Right atrium auricular region (tissue), 2 donors: Measurements from ENCODE around the gene FOXL3. TPM values are rescaled to one million over a fixed set of nuclear protein-coding genes. Genes with fewer than 3 reads are reported as not detected.

Source experiments
- DNase-seq: peaks from one replicate; pipeline ENCODE4 v3.0.0-alpha.2; 2019; ENCODE audit warnings: low spot score
- H3K27ac ChIP-seq, 2 donors: fragments of 200-600 bp; sonication (generic); 1 replicate in 1 of 2; 2 replicates in 1 of 2; pipeline ENCODE4 v1.5.1; 2016 to 2019
- H3K27me3 ChIP-seq, 2 donors: fragments of 200-600 bp; sonication (generic); one replicate each; pipeline versions ENCODE4 v1.5.1 to v1.6.0; 2017 to 2019
- H3K36me3 ChIP-seq: fragments of 200-600 bp; sonication (generic); one replicate; pipeline ENCODE4 v1.5.1; 2016
- H3K4me1 ChIP-seq, 2 donors: fragments of 200-600 bp; sonication (generic); one replicate each; pipeline versions ENCODE4 v1.5.1 to v1.6.0; 2017 to 2019
- H3K4me3 ChIP-seq, 2 donors: fragments of 200-600 bp; sonication (generic); 1 replicate in 1 of 2; 2 replicates in 1 of 2; pipeline ENCODE4 v1.5.1; 2017 to 2019; ENCODE audit warnings: mild to moderate bottlenecking in 1 of 2, moderate library complexity in 1 of 2
- H3K9me3 ChIP-seq, 2 donors: fragments of 200-600 bp; sonication (generic); one replicate each; pipeline ENCODE4 v1.5.1; 2019
- total RNA-seq, 2 donors: library from RNA; depleted of rRNA; stranded (reverse); fragments of >200 nt; gene quantifications; one replicate each; pipeline ENCODE4 v1.1.0, GENCODE V29; 2016
- TF ChIP-seq, protein P1 (sequence below), 2 donors: fragments of 200-600 bp; sonication (generic); IDR thresholded peaks; one replicate each; pipeline ENCODE4 v1.5.1; 2019; ENCODE audit warnings: antibody characterized with exemption in 2 of 2

The FOXL3 gene
- total RNA-seq, 2 donors from 2014 or later = not detected

DNA sequence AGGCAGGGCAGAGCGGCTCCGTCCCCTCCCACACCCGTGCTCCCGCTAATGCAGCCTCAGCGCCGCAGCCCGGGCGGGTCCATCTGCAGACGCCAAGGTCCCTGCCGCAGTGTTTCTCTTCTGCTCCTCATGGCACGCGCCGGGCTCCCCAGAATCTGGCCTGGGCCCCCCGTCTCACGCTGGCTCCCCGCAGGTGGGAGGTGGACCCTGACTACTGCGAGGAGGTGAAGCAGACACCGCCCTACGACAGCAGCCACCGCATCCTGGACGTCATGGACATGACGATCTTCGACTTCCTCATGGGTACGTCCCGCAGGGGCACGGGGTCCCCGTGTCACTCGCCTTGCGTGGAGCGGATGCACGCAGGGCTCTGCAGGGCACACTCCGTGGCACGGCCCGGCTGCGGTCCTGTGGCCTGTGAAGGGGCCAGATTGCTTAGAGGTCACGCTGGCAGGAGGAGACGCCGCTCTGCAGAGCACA, 33.5 kb upstream of the FOXL3 start:
- H3K9me3 ChIP-seq = no peaks in the 10 kb centered on the region
- no peak overlapping the region for H3K27ac ChIP-seq
- no peaks in the 10 kb centered on the region for H3K27me3 ChIP-seq
- no peak overlapping the region for H3K4me3 ChIP-seq
- no peaks in the 10 kb centered on the region for H3K4me1 ChIP-seq
- H3K36me3 ChIP-seq = peaks cover 57% of the 10 kb centered on the region
- TF ChIP-seq, protein P1, sequence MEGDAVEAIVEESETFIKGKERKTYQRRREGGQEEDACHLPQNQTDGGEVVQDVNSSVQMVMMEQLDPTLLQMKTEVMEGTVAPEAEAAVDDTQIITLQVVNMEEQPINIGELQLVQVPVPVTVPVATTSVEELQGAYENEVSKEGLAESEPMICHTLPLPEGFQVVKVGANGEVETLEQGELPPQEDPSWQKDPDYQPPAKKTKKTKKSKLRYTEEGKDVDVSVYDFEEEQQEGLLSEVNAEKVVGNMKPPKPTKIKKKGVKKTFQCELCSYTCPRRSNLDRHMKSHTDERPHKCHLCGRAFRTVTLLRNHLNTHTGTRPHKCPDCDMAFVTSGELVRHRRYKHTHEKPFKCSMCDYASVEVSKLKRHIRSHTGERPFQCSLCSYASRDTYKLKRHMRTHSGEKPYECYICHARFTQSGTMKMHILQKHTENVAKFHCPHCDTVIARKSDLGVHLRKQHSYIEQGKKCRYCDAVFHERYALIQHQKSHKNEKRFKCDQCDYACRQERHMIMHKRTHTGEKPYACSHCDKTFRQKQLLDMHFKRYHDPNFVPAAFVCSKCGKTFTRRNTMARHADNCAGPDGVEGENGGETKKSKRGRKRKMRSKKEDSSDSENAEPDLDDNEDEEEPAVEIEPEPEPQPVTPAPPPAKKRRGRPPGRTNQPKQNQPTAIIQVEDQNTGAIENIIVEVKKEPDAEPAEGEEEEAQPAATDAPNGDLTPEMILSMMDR (IDR thresholded peaks at IDR 0.05) = no peak
- DNase-seq = no peak

DNA sequence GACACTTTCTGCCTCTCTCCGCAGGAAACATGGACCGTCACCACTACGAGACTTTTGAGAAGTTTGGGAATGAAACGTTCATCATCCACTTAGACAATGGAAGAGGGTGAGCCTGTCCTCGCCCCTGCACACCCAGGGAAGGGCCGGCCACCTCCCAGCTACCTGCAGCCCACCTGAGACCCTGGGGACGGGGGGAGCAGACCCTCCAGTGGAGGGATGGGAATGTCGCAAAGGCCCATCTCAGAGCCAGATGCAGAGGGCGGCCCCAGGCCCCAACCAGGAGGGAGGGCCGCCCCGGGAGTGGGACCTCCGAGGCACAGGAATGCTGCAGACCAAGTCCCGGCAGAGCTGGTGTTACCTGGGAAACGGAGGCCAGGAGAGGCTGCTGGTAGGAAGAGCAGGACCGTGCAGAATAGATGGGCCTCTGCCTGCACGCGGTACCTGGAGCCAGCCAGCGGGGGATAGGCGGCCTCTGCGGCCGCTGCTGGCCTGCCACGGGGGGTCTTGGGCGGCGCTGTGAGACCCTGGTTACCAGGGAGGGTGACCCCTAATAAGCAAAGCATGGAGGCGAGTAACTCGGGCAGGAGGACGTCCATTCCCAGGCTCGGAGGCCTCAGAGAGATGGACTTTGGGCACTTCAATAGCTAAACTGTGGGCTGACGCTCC, 32.9 kb upstream of the FOXL3 start:
- no peak for DNase-seq
- H3K36me3 ChIP-seq = peaks cover 51% of the 10 kb centered on the region
- H3K27me3 ChIP-seq = no peaks in the 10 kb centered on the region
- no peaks in the 10 kb centered on the region for H3K9me3 ChIP-seq
- no peak overlapping the region for H3K27ac ChIP-seq
- TF ChIP-seq, protein P1 (IDR thresholded peaks at IDR 0.05) = no peak
- no peaks in the 10 kb centered on the region for H3K4me1 ChIP-seq
- no peak overlapping the region for H3K4me3 ChIP-seq

DNA sequence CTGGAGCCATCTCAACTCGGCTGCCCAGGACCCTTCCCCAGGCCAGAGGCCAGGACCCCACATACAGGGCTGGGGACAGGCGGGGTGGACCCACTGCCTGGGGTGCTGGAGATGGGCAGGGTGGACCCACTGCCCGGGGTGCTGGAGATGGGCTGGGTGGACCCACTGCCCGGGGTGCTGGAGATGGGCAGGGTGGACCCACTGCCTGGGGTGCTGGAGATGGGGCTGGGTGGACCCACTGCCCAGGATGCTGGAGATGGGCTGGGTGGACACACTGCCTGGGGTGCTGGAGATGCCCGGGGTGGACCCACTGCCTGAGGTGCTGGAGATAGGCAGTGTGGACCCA, 32.4 kb upstream of the FOXL3 start:
- Histone ChIP-seq H3K9me3 (no peaks in the 10 kb centered on the region), H3K4me3 (no peak overlapping the region), H3K27ac (no peak overlapping the region), H3K36me3 (peaks cover 46% of the 10 kb centered on the region), H3K4me1 (no peaks in the 10 kb centered on the region), H3K27me3 (no peaks in the 10 kb centered on the region)
- no peak for DNase-seq
- TF ChIP-seq, protein P1 (IDR thresholded peaks at IDR 0.05) = no peak

DNA sequence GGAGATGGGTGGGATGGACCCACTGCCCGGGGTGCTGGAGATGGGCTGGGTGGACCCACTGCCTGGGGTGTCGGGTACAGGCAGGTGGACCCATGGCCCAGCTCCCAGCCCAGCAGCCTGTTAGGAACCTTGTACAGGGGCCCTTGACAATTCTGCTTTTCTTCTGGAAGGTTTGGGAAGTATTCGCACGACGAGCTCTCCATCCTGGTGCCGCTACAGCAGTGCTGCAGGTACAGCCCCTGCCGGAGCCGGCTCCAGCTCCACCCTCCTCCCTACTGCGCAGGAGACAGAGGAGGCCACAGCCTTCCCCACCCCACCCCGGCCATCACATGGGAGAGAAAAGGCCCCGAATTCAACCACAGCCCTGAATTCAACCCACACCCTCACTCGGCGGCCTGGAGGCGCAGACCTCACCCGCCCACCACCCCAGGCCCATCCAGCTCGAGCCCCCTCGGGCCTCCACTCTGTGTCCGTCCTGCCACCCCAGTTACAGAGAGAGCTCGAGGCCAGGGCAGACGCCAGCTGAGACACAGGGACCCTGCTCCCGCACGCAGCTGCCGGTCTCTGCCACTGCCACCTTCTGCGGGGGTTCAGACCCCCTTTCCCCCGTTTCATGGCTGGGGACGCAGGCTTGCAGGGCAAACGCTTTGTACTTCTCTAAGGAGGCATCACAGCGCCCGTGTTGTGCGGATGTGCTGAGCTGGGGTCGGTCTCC, 31.3 kb upstream of the FOXL3 start:
- no peaks in the 10 kb centered on the region for H3K9me3 ChIP-seq
- H3K36me3 ChIP-seq = peaks cover 39% of the 10 kb centered on the region
- no peak overlapping the region for H3K4me3 ChIP-seq
- H3K4me1 ChIP-seq = no peaks in the 10 kb centered on the region
- TF ChIP-seq, protein P1 (IDR thresholded peaks at IDR 0.05) = no peak
- H3K27ac ChIP-seq = no peak overlapping the region
- DNase-seq = no peak
- H3K27me3 ChIP-seq = no peaks in the 10 kb centered on the region

DNA sequence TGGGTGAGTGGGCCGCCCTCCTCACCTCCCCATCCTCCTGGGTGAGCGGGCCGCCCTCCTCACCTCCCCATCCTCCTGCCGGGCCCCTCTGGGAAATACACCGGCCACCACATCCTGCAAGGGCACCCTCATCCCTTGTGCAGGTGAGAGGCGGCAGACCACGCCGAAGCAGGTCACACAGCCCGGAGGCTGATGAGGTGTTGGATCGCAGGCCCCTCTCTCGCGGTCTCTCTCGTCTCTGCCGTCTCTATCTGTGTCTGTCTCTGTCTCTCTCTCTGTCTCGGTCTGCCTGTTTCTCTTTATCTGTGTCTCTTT, 30.8 kb upstream of the FOXL3 start:
- Histone ChIP-seq H3K4me1 (no peaks in the 10 kb centered on the region), H3K27me3 (no peaks in the 10 kb centered on the region), H3K27ac (no peak overlapping the region), H3K4me3 (no peak overlapping the region), H3K36me3 (peaks cover 39% of the 10 kb centered on the region), H3K9me3 (no peaks in the 10 kb centered on the region)
- TF ChIP-seq, protein P1 (IDR thresholded peaks at IDR 0.05) = no peak
- no peak for DNase-seq
